Fibroblast of mammary gland (primary cell): ENCODE results near the gene CDHR5.

Experiments
- DNase-seq: peaks from one replicate; pipeline ENCODE4 v3.0.0-alpha.2; 2010; ENCODE audit warnings: low read depth
- H3K4me3 ChIP-seq: 2 replicates; pipeline ENCODE4 v1.5.1; 2011; ENCODE audit warnings: low read depth, mild to moderate bottlenecking, low read length, moderate library complexity; ENCODE audit not compliant: control insufficient read depth
- CTCF ChIP-seq: conservative IDR thresholded peaks from 2 replicates; pipeline ENCODE4 v1.5.1; 2011; ENCODE audit warnings: low read depth, low read length, inconsistent platforms; ENCODE audit not compliant: control insufficient read depth, insufficient read depth

Gene CDHR5

GRCh38 chr11:628056-628455 lies 3.3 kb upstream of the CDHR5 start:
- DNase-seq: no peak
- no peak for TF ChIP-seq CTCF
- H3K4me3 ChIP-seq: no peak overlapping the region

- no peak for DNase-seq
- H3K4me3 ChIP-seq: no peak overlapping the region
- no peak for TF ChIP-seq CTCF
These were observed 2.5 kb upstream of the CDHR5 start for GRCh38 chr11:627308-627576.

GRCh38 chr11:626475-627307 lies 1.9 kb upstream of the CDHR5 start, which contains the start of gene SCT:
SCT (minus strand) TSS chr11:627181; CDS start chr11:627143, 38 bp downstream.
- no peak for DNase-seq
- TF ChIP-seq CTCF: no peak
- H3K4me3 ChIP-seq: no peak within 1 kb of the TSS

GRCh38 chr11:625636-626268 lies 997 bp upstream of the CDHR5 start:
- TF ChIP-seq CTCF: no peak
- no peak for DNase-seq
- H3K4me3 ChIP-seq: no peak overlapping the region

- H3K4me3 ChIP-seq: no peak overlapping the region
- TF ChIP-seq CTCF: no peak
- peak; percentile 25 for DNase-seq
These were observed 603 bp downstream of the CDHR5 start for GRCh38 chr11:623999-624704.

- H3K4me3 ChIP-seq: no peak overlapping the region
- no peak for TF ChIP-seq CTCF
These were observed 1.3 kb downstream of the CDHR5 start for GRCh38 chr11:623349-623869.

More at GRCh38 chr11:623349-623869, 1.3 kb downstream of the CDHR5 start:
- DNase-seq: no peak
